K562 (cell line): ENCODE results near the gene SLC12A3. TPM values are rescaled to one million over a fixed set of nuclear protein-coding genes. Genes with fewer than 3 reads are reported as not detected.

ENCODE experiments used
- ATF7 ChIP-seq: fragments of 450-650 bp; IDR thresholded peaks from 2 replicates; pipeline ENCODE4 v1.7.1; 2014; ENCODE audit warnings: mild to moderate bottlenecking, moderate library complexity
- BRD9 ChIP-seq: fragments of 450-650 bp; IDR thresholded peaks from 2 replicates; pipeline ENCODE4 v1.6.1; 2018; ENCODE audit warnings: low read depth; ENCODE audit not compliant: partially characterized antibody
- C11orf30 ChIP-seq: fragments of 450-650 bp; IDR thresholded peaks from 2 replicates; pipeline ENCODE4 v1.6.1; 2016; ENCODE audit warnings: low read depth, mild to moderate bottlenecking
- CBFA2T2 ChIP-seq: fragments of 450-650 bp; conservative IDR thresholded peaks from 2 replicates; pipeline ENCODE4 v1.6.1; 2017; ENCODE audit warnings: mild to moderate bottlenecking
- CEBPG ChIP-seq, 3 experiments: fragments of 200-800 bp in 1 of 3; sonication (Bioruptor generic) in 1 of 3; sonication (generic) in 1 of 3; formaldehyde crosslinking in 1 of 3; IDR thresholded peaks in 2 of 3; conservative IDR thresholded peaks in 1 of 3; 2 replicates each; pipeline versions ENCODE4 v1.6.1 to v1.8.0; 2016 to 2022; ENCODE audit warnings: missing compliant biosample characterization in 2 of 3, missing genetic modification characterization in 2 of 3, mild to moderate bottlenecking in 1 of 3, missing genetic modification reagents in 1 of 3
- EZH2 ChIP-seq: IDR thresholded peaks from 2 replicates; pipeline ENCODE4 v1.6.1; 2012; ENCODE audit warnings: low read depth, mild to moderate bottlenecking, inconsistent platforms, low read length, borderline replicate concordance
- FOXA1 ChIP-seq: fragments of 450-650 bp; IDR thresholded peaks from 2 replicates; pipeline ENCODE4 v1.6.1; 2016; ENCODE audit warnings: mild to moderate bottlenecking, borderline replicate concordance
- FOXK1 ChIP-seq: sonication (generic); formaldehyde crosslinking; IDR thresholded peaks from 2 replicates; pipeline ENCODE4 v1.8.0; 2022; ENCODE audit warnings: missing genetic modification reagents, mild to moderate bottlenecking, borderline replicate concordance
- NEUROD1 ChIP-seq: fragments of 150-350 bp; IDR thresholded peaks from 2 replicates; pipeline ENCODE4 v1.6.1; 2014; ENCODE audit warnings: borderline replicate concordance, low read length, low read depth; ENCODE audit not compliant: partially characterized antibody
- NFYB ChIP-seq: IDR thresholded peaks from 2 replicates; pipeline ENCODE4 v1.6.1; 2011; ENCODE audit warnings: mild to moderate bottlenecking, moderate library complexity; ENCODE audit not compliant: insufficient read length; ENCODE audit errors: extremely low read depth
- PBX2 ChIP-seq, 2 experiments: IDR thresholded peaks in 1 of 2; conservative IDR thresholded peaks in 1 of 2; 2 replicates each; pipeline ENCODE4 v1.6.1; 2016; ENCODE audit warnings: low read depth in 2 of 2, mild to moderate bottlenecking in 1 of 2, missing compliant biosample characterization in 1 of 2, missing genetic modification characterization in 1 of 2, moderate library complexity in 1 of 2
- RBM22 ChIP-seq: fragments of 200-400 bp; formaldehyde crosslinking; IDR thresholded peaks from 2 replicates; pipeline ENCODE4 v1.6.1; 2018; ENCODE audit warnings: low read length, low read depth; ENCODE audit not compliant: poor library complexity, severe bottlenecking
- SPI1 ChIP-seq: IDR thresholded peaks from 2 replicates; pipeline ENCODE4 v1.6.1; 2011; ENCODE audit warnings: low read depth, low read length, control low read depth, borderline replicate concordance
- TBL1XR1 ChIP-seq, 2 experiments: IDR thresholded peaks; 2 replicates each; pipeline ENCODE4 v1.6.1; 2012; ENCODE audit warnings: improper control_type of control experiment in 2 of 2, low read length in 2 of 2, mild to moderate bottlenecking in 1 of 2
- USF1 ChIP-seq: sonication (generic); formaldehyde crosslinking; IDR thresholded peaks from 2 replicates; pipeline ENCODE4 v1.9.0; 2022; ENCODE audit warnings: mild to moderate bottlenecking, missing genetic modification reagents
- ZNF143 ChIP-seq: sonication (generic); formaldehyde crosslinking; IDR thresholded peaks from 2 replicates; pipeline ENCODE4 v1.9.0; 2022; ENCODE audit warnings: mild to moderate bottlenecking, missing genetic modification reagents
- ZNF311 ChIP-seq: fragments of 250-450 bp; sonication (Bioruptor Pico); IDR thresholded peaks from 2 replicates; pipeline ENCODE4 v1.4.0; 2020; ENCODE audit warnings: mild to moderate bottlenecking, moderate library complexity
- ZNF75A ChIP-seq: fragments of 450-650 bp; formaldehyde crosslinking; IDR thresholded peaks from 2 replicates; pipeline ENCODE4 v1.4.0; 2020; ENCODE audit warnings: mild to moderate bottlenecking
- polyA plus RNA-seq, 8 experiments: library from polyadenylated mRNA; depleted of rRNA in 4 of 8; stranded (reverse) in 5 of 8; unstranded in 3 of 8; fragments of >200 nt; fragmentation: Nextera tagmentation in 2 of 8; fragmentation: Illumina TruSeq in 1 of 8; extraction: Ambion mirVana in 2 of 8; extraction: Trizol in 1 of 8; gene quantifications; 2 replicates each; pipeline versions ENCODE4 v1.2.1 to v1.2.3, GENCODE V29; 2011 to 2014; ENCODE audit warnings: inconsistent platforms in 1 of 8, missing spikeins in 1 of 8
- total RNA-seq, 7 experiments: library from RNA; depleted of rRNA in 6 of 7; stranded (reverse); fragments of >200 nt in 6 of 7; fragmentation: Illumina TruSeq in 2 of 7; extraction: Trizol in 2 of 7; gene quantifications; 2 replicates each; pipeline versions ENCODE4 v1.2.1 to v1.2.3, GENCODE V29; 2011 to 2021; ENCODE audit warnings: low replicate concordance in 1 of 7
- TF ChIP-seq, protein P1 (sequence below), 2 experiments: fragments of 200-800 bp in 1 of 2; sonication (Bioruptor generic) in 1 of 2; sonication (generic) in 1 of 2; formaldehyde crosslinking in 1 of 2; IDR thresholded peaks in 1 of 2; conservative IDR thresholded peaks in 1 of 2; 2 replicates each; pipeline versions ENCODE4 v1.5.0 to v1.6.1; 2016 to 2020; ENCODE audit warnings: missing compliant biosample characterization in 1 of 2, missing genetic modification characterization in 1 of 2, missing genetic modification reagents in 1 of 2
- TF ChIP-seq, protein P2 (sequence below): fragments of 250-450 bp; sonication (Bioruptor Pico); IDR thresholded peaks from 2 replicates; pipeline ENCODE4 v1.8.0; 2022; ENCODE audit warnings: moderate library complexity, mild to moderate bottlenecking, inconsistent platforms

SLC12A3 gene
- total and polyA plus RNA-seq, 9 of the 15 experiments (the other 6 are each of a cell fraction or from before 2014, with no cell fraction given), result not detected

DNA sequence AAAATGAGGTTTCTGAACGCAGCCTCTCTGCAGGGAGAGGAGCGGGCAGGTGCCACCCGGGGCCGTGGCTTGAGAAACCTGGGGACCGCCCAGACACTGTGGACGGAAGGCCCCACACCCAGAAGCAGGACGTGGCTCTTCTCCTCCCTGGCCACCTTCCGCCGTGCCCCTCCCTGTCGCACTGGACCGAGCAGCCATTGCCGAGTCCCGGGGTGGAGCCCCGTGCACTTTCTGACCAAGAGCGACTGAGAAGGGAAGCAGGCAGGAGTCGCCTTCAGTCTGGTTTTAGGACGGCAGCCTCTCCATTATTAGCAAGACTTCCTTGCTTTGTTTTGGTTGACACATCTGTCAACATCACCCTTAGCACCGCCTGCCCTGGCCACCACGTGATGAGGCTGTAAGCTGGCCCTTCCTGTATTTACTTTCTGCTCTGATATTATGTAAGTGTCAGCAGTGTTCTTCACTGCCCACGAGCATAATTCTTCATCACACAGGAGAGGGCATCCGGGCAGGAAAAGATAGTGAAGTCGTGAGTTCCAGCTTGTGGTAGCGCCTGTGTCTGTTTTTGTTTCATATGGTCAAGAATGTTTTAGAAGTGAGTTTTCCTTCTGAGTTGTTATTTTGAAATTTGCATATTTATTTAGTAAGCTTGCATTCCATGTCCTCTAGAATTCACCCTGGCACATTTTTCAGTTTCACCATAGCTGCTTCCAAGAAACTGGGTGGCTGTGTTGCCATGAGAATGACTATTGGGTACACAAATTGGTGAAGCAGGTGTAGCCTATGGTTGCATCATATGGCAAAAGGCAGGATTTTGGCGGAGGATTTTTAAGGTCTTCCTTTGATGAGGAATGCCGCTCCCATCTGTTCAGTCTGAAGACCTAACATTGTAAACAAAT is 68.0 kb downstream of the SLC12A3 start (continued):
- TF ChIP-seq C11orf30, result peak; percentile 18; the same call in 1 of the 2 replicates
- 0 out of 2 replicates have a peak, but pooled peaks have one; percentile 15 for TF ChIP-seq SPI1
- no peak for TF ChIP-seq ZNF311 (CRISPR knock-in tag)
- TF ChIP-seq FOXK1, result 0 out of 2 replicates have a peak, but pooled peaks have one; percentile 62
- peak; percentile 82 for TF ChIP-seq RBM22
- no peak for TF ChIP-seq EZH2
- 0 out of 2 replicates have a peak, but pooled peaks have one; percentile 11 for TF ChIP-seq ATF7
- peak in 1 of 2 experiments; percentile 48; a peak in 1 of 4 replicates for TF ChIP-seq TBL1XR1 (IDR thresholded peaks at IDR 0.05; ENCODE audit: low read length in 2 of 2)
- peak; percentile 14 for TF ChIP-seq BRD9
- TF ChIP-seq CEBPG (CRISPR knock-in tag; IDR thresholded peaks at IDR 0.05), result peak; percentile 82
- TF ChIP-seq CEBPG (tag; conservative IDR thresholded peaks at IDR 0.05 in 1 of 2, IDR thresholded peaks at IDR 0.05 in 1 of 2), result peak; percentile 80 to 89
- peak; percentile 37; the same call in 1 of the 2 replicates for TF ChIP-seq FOXA1
- TF ChIP-seq, protein P1, sequence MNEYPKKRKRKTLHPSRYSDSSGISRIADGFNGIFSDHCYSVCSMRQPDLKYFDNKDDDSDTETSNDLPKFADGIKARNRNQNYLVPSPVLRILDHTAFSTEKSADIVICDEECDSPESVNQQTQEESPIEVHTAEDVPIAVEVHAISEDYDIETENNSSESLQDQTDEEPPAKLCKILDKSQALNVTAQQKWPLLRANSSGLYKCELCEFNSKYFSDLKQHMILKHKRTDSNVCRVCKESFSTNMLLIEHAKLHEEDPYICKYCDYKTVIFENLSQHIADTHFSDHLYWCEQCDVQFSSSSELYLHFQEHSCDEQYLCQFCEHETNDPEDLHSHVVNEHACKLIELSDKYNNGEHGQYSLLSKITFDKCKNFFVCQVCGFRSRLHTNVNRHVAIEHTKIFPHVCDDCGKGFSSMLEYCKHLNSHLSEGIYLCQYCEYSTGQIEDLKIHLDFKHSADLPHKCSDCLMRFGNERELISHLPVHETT (CRISPR knock-in tag; conservative IDR thresholded peaks at IDR 0.05 in 1 of 2, IDR thresholded peaks at IDR 0.05 in 1 of 2), result 0 out of 4 replicates have a peak, but pooled peaks of 1 of the 2 experiments have one; percentile 21
- no peak for TF ChIP-seq ZNF143 (CRISPR knock-in tag)
- no peak for TF ChIP-seq ZNF75A (CRISPR knock-in tag)
- peak; percentile 50; the same call in 1 of the 2 replicates for TF ChIP-seq CBFA2T2
- no peak for TF ChIP-seq NEUROD1
- TF ChIP-seq NFYB, result no peak
- no peak for TF ChIP-seq PBX2 (CRISPR knock-in tag; IDR thresholded peaks at IDR 0.05; ENCODE audit: low read depth)
- peak; percentile 69 for TF ChIP-seq PBX2 (tag; conservative IDR thresholded peaks at IDR 0.05; ENCODE audit: low read depth)
- TF ChIP-seq USF1, result peak; percentile 95
- TF ChIP-seq, protein P2, sequence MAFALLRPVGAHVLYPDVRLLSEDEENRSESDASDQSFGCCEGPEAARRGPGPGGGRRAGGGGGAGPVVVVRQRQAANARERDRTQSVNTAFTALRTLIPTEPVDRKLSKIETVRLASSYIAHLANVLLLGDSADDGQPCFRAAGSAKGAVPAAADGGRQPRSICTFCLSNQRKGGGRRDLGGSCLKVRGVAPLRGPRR (CRISPR knock-in tag), result no peak
